ENCODE data around the gene RAVER2.

The RAVER2 gene

GRCh38 chr1:64881281-64881680, 136.4 kb downstream of the RAVER2 start:
- DNase-seq, result no peak
